A549 (cell line): ENCODE data around the gene MAGEF1.

Source experiments
- BHLHE40 ChIP-seq: IDR thresholded peaks from 2 replicates; pipeline ENCODE4 v1.6.1; 2012; ENCODE audit warnings: low read depth, low read length, inconsistent platforms
- CEBPB ChIP-seq, 2 experiments: fragments of >200 bp in 1 of 2; sonication (Bioruptor Twin) in 1 of 2; formaldehyde crosslinking in 1 of 2; IDR thresholded peaks; 2 replicates each; pipeline ENCODE4 v1.6.1; 2012 to 2016
- FOSB ChIP-seq: fragments of 250-450 bp; sonication (Bioruptor Pico); IDR thresholded peaks from 2 replicates; pipeline ENCODE4 v1.5.0; 2020; ENCODE audit warnings: mild to moderate bottlenecking, moderate library complexity
- FOXS1 ChIP-seq: fragments of 250-450 bp; sonication (Bioruptor Pico); IDR thresholded peaks from 2 replicates; pipeline ENCODE4 v1.5.0; 2020; ENCODE audit warnings: mild to moderate bottlenecking, moderate library complexity
- KDM5A ChIP-seq: fragments of 200-600 bp; sonication (generic); IDR thresholded peaks from 2 replicates; pipeline ENCODE4 v1.6.1; 2016; ENCODE audit warnings: antibody characterized with exemption, mild to moderate bottlenecking
- MAX ChIP-seq: IDR thresholded peaks from 2 replicates; pipeline ENCODE4 v1.6.1; 2012
- MAZ ChIP-seq: fragments of 150-350 bp; IDR thresholded peaks from 2 replicates; pipeline ENCODE4 v1.6.1; 2014; ENCODE audit warnings: antibody characterized with exemption, low read depth, low read length, borderline replicate concordance
- POLR2A ChIP-seq: IDR thresholded peaks from 2 replicates; pipeline ENCODE4 v1.6.1; 2012; ENCODE audit warnings: mild to moderate bottlenecking, low read length
- RAD21 ChIP-seq, 2 experiments: fragments of >200 bp in 1 of 2; sonication (Bioruptor Twin) in 1 of 2; formaldehyde crosslinking in 1 of 2; IDR thresholded peaks in 1 of 2; conservative IDR thresholded peaks in 1 of 2; 2 replicates in 1 of 2; 3 replicates in 1 of 2; pipeline ENCODE4 v1.6.1; 2012 to 2018; ENCODE audit warnings: inconsistent platforms in 1 of 2
- RCOR1 ChIP-seq: fragments of 150-350 bp; IDR thresholded peaks from 2 replicates; pipeline ENCODE4 v1.6.1; 2014; ENCODE audit warnings: antibody characterized with exemption, low read length, low read depth
- TP53 ChIP-seq: fragments of 250-450 bp; sonication (Bioruptor Pico); IDR thresholded peaks from 2 replicates; pipeline ENCODE4 v1.5.0; 2021; ENCODE audit warnings: mild to moderate bottlenecking, moderate library complexity
- TF ChIP-seq, protein P1 (sequence below): fragments of >200 bp; sonication (Bioruptor Twin); formaldehyde crosslinking; IDR thresholded peaks from 3 replicates; pipeline ENCODE4 v1.5.1; 2016

GRCh38 chr3:184685055-184685454 lies 26.8 kb downstream of the MAGEF1 start:
- TF ChIP-seq, protein P1, sequence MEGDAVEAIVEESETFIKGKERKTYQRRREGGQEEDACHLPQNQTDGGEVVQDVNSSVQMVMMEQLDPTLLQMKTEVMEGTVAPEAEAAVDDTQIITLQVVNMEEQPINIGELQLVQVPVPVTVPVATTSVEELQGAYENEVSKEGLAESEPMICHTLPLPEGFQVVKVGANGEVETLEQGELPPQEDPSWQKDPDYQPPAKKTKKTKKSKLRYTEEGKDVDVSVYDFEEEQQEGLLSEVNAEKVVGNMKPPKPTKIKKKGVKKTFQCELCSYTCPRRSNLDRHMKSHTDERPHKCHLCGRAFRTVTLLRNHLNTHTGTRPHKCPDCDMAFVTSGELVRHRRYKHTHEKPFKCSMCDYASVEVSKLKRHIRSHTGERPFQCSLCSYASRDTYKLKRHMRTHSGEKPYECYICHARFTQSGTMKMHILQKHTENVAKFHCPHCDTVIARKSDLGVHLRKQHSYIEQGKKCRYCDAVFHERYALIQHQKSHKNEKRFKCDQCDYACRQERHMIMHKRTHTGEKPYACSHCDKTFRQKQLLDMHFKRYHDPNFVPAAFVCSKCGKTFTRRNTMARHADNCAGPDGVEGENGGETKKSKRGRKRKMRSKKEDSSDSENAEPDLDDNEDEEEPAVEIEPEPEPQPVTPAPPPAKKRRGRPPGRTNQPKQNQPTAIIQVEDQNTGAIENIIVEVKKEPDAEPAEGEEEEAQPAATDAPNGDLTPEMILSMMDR = no peak
- TF ChIP-seq BHLHE40 (no peak), FOXS1 (no peak), RCOR1 (no peak), POLR2A (no peak), MAX (no peak), FOSB (CRISPR knock-in tag) (no peak), CEBPB (IDR thresholded peaks at IDR 0.05) (no peak), KDM5A (no peak), TP53 (CRISPR knock-in tag) (no peak), RAD21 (conservative IDR thresholded peaks at IDR 0.05 in 1 of 2, IDR thresholded peaks at IDR 0.05 in 1 of 2) (no peak), MAZ (no peak)
